K562 (cell line): ENCODE measurements around the gene CAMK1D. TPM values are rescaled to one million over a fixed set of nuclear protein-coding genes. Genes with fewer than 3 reads are reported as not detected.

Source experiments
- CREM ChIP-seq: IDR thresholded peaks from 2 replicates; pipeline ENCODE4 v1.6.1; 2014; ENCODE audit warnings: antibody characterized with exemption, low read depth
- GATA2 ChIP-seq: sonication (generic); formaldehyde crosslinking; IDR thresholded peaks from 2 replicates; pipeline ENCODE4 v1.4.0; 2020; ENCODE audit warnings: mild to moderate bottlenecking, missing genetic modification reagents
- GTF2E2 ChIP-seq: fragments of 200-800 bp; sonication (Bioruptor generic); IDR thresholded peaks from 2 replicates; pipeline ENCODE4 v1.6.1; 2016; ENCODE audit warnings: missing genetic modification characterization, missing compliant biosample characterization
- KAT2B ChIP-seq: IDR thresholded peaks from one replicate; pipeline ENCODE4 v1.6.1; 2012; ENCODE audit warnings: low read depth, mild to moderate bottlenecking, control low read depth, inconsistent platforms, low read length, moderate library complexity
- KLF16 ChIP-seq: IDR thresholded peaks from 2 replicates; pipeline ENCODE4 v1.6.1; 2016; ENCODE audit warnings: antibody characterized with exemption
- MAZ ChIP-seq, 2 experiments: fragments of 450-650 bp in 1 of 2; sonication (generic) in 1 of 2; formaldehyde crosslinking; IDR thresholded peaks in 1 of 2; conservative IDR thresholded peaks in 1 of 2; 2 replicates each; pipeline versions ENCODE4 v1.4.0 to v1.5.0; 2020; ENCODE audit warnings: mild to moderate bottlenecking in 1 of 2, missing genetic modification reagents in 1 of 2
- NFATC3 ChIP-seq: fragments of 450-650 bp; IDR thresholded peaks from 2 replicates; pipeline ENCODE4 v1.6.1; 2017; ENCODE audit warnings: mild to moderate bottlenecking
- PPARD ChIP-seq: fragments of 250-450 bp; sonication (Bioruptor Pico); IDR thresholded peaks from 2 replicates; pipeline ENCODE4 v1.8.0; 2022; ENCODE audit warnings: inconsistent platforms, mild to moderate bottlenecking, moderate library complexity
- PRPF4 ChIP-seq: fragments of 200-400 bp; formaldehyde crosslinking; IDR thresholded peaks from one replicate; pipeline ENCODE4 v1.6.1; 2017; ENCODE audit warnings: low read length, low read depth, mild to moderate bottlenecking; ENCODE audit not compliant: insufficient read depth, poor library complexity, severe bottlenecking
- RREB1 ChIP-seq: fragments of 250-450 bp; sonication (Bioruptor Pico); IDR thresholded peaks from 2 replicates; pipeline ENCODE4 v1.4.0; 2020
- SMC3 ChIP-seq: conservative IDR thresholded peaks from 2 replicates; pipeline ENCODE4 v1.6.1; 2011; ENCODE audit warnings: low read depth, low read length, improper control_type of control experiment; ENCODE audit not compliant: insufficient read depth
- SNRNP70 ChIP-seq: fragments of 200-400 bp; formaldehyde crosslinking; optimal IDR thresholded peaks from 2 replicates; pipeline ENCODE3; 2017; ENCODE audit warnings: low read depth, low read length
- SRSF1 ChIP-seq: fragments of 200-400 bp; formaldehyde crosslinking; IDR thresholded peaks from 2 replicates; pipeline ENCODE4 v1.6.1; 2017; ENCODE audit warnings: mild to moderate bottlenecking, low read depth, low read length, moderate library complexity
- STAG1 ChIP-seq: sonication (generic); formaldehyde crosslinking; IDR thresholded peaks from 2 replicates; pipeline ENCODE4 v1.5.0; 2020; ENCODE audit warnings: missing genetic modification reagents, borderline replicate concordance
- TCF15 ChIP-seq: fragments of 250-450 bp; sonication (Bioruptor Pico); IDR thresholded peaks from 2 replicates; pipeline ENCODE4 v1.8.0; 2022; ENCODE audit warnings: moderate library complexity, mild to moderate bottlenecking, inconsistent platforms
- TRIM28 ChIP-seq: fragments of 450-650 bp; IDR thresholded peaks from 2 replicates; pipeline ENCODE4 v1.6.1; 2017
- YY1 ChIP-seq, 3 experiments: IDR thresholded peaks; 2 replicates each; pipeline ENCODE4 v1.6.1; 2011; ENCODE audit warnings: low read length in 2 of 3, mild to moderate bottlenecking in 2 of 3, moderate library complexity in 2 of 3, borderline replicate concordance in 1 of 3, control low read depth in 1 of 3, low read depth in 1 of 3; ENCODE audit not compliant: insufficient read depth in 3 of 3, insufficient replicate concordance in 2 of 3, control insufficient read depth in 1 of 3, insufficient read length in 1 of 3; ENCODE audit errors: extremely low read depth in 1 of 3
- ZBTB12 ChIP-seq: fragments of 250-450 bp; sonication (Bioruptor Pico); IDR thresholded peaks from 2 replicates; pipeline ENCODE4 v1.4.0; 2020
- ZNF398 ChIP-seq: fragments of 250-450 bp; sonication (Bioruptor Pico); IDR thresholded peaks from 2 replicates; pipeline ENCODE4 v1.8.0; 2021; ENCODE audit warnings: moderate library complexity, mild to moderate bottlenecking, inconsistent platforms
- ZNF780A ChIP-seq: fragments of 250-450 bp; sonication (Bioruptor Pico); IDR thresholded peaks from 2 replicates; pipeline ENCODE4 v1.5.0; 2021; ENCODE audit warnings: mild to moderate bottlenecking
- polyA plus RNA-seq, 8 experiments: library from polyadenylated mRNA; depleted of rRNA in 4 of 8; stranded (reverse) in 5 of 8; unstranded in 3 of 8; fragments of >200 nt; fragmentation: Nextera tagmentation in 2 of 8; fragmentation: Illumina TruSeq in 1 of 8; extraction: Ambion mirVana in 2 of 8; extraction: Trizol in 1 of 8; gene quantifications; 2 replicates each; pipeline versions ENCODE4 v1.2.1 to v1.2.3, GENCODE V29; 2011 to 2014; ENCODE audit warnings: inconsistent platforms in 1 of 8, missing spikeins in 1 of 8
- total RNA-seq, 7 experiments: library from RNA; depleted of rRNA in 6 of 7; stranded (reverse); fragments of >200 nt in 6 of 7; fragmentation: Illumina TruSeq in 2 of 7; extraction: Trizol in 2 of 7; gene quantifications; 2 replicates each; pipeline versions ENCODE4 v1.2.1 to v1.2.3, GENCODE V29; 2011 to 2021; ENCODE audit warnings: low replicate concordance in 1 of 7

CAMK1D gene
- total and polyA plus RNA-seq, 9 of the 15 experiments (the other 6 are each of a cell fraction or from before 2014, with no cell fraction given) = 0.12 to 0.24 (median 0.20) TPM; not detected in 5

GRCh38 chr10:12782537-12782936 lies 433.2 kb downstream of the CAMK1D start (continued):
- TF ChIP-seq SMC3 = peak; percentile 55
- TF ChIP-seq MAZ (CRISPR knock-in tag; conservative IDR thresholded peaks at IDR 0.05 in 1 of 2, IDR thresholded peaks at IDR 0.05 in 1 of 2) = no peak
- no peak for TF ChIP-seq PRPF4
- no peak for TF ChIP-seq ZNF398 (CRISPR knock-in tag)
- no peak for TF ChIP-seq SNRNP70
- no peak for TF ChIP-seq YY1 (IDR thresholded peaks at IDR 0.05; ENCODE audit: borderline replicate concordance in 1 of 3, control insufficient read depth in 1 of 3, extremely low read depth in 1 of 3, insufficient read depth in 3 of 3, insufficient read length in 1 of 3, insufficient replicate concordance in 2 of 3, low read depth in 1 of 3, low read length in 2 of 3)
- no peak for TF ChIP-seq SRSF1
- TF ChIP-seq PPARD = no peak
- TF ChIP-seq ZBTB12 (CRISPR knock-in tag) = no peak
- no peak for TF ChIP-seq NFATC3
- TF ChIP-seq TRIM28 = no peak
- TF ChIP-seq KLF16 = no peak
- no peak for TF ChIP-seq ZNF780A (CRISPR knock-in tag)
- TF ChIP-seq RREB1 = no peak
- no peak for TF ChIP-seq CREM
- no peak for TF ChIP-seq TCF15
- no peak for TF ChIP-seq STAG1 (CRISPR knock-in tag)
- TF ChIP-seq GATA2 = no peak
- no peak for TF ChIP-seq KAT2B
- no peak for TF ChIP-seq GTF2E2 (tag)
